ENCODE measurements around the gene PAX9.

DNA sequence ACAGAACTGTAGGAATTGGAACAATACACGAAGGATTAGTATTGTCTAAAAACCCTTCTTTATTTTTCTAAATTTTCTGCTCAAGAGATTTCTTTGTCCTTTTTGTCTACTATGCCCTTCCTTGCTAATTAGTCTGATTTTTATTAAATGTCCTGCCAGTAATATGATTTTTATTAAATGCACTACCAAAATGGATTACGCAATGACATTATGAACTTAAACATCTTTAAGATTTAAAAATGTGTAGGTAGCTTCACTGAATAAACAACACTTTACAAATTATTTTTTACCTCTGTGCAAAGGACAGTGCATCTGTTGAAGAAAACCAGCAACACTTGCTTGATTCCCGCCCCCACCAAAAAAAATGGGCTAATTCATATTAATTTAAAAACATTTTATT lies 8.2 kb upstream of the PAX9 start:
- TF ChIP-seq, protein P1, sequence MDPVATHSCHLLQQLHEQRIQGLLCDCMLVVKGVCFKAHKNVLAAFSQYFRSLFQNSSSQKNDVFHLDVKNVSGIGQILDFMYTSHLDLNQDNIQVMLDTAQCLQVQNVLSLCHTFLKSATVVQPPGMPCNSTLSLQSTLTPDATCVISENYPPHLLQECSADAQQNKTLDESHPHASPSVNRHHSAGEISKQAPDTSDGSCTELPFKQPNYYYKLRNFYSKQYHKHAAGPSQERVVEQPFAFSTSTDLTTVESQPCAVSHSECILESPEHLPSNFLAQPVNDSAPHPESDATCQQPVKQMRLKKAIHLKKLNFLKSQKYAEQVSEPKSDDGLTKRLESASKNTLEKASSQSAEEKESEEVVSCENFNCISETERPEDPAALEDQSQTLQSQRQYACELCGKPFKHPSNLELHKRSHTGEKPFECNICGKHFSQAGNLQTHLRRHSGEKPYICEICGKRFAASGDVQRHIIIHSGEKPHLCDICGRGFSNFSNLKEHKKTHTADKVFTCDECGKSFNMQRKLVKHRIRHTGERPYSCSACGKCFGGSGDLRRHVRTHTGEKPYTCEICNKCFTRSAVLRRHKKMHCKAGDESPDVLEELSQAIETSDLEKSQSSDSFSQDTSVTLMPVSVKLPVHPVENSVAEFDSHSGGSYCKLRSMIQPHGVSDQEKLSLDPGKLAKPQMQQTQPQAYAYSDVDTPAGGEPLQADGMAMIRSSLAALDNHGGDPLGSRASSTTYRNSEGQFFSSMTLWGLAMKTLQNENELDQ (CRISPR knock-in tag; IDR thresholded peaks at IDR 0.05; ENCODE audit: borderline replicate concordance): no peak
- TF ChIP-seq POLR2AphosphoS2 (IDR thresholded peaks at IDR 0.05; ENCODE audit: low read length) (no peak), POLR2AphosphoS5 (IDR thresholded peaks at IDR 0.05; ENCODE audit: control insufficient read depth, insufficient read depth, low read depth, low read length) (no peak)

Measured in K562 (cell line).